GM19240 (cell line): ENCODE data around the gene PCDH10.

ENCODE experiments used
- DNase-seq: peaks from one replicate; pipeline ENCODE4 v3.0.0; 2011; ENCODE audit warnings: low spot score; ENCODE audit not compliant: insufficient read length

The PCDH10 gene

GRCh38 chr4:133150486-133151340 is 1.6 kb downstream of the PCDH10 start:
- DNase-seq, result no peak

DNA sequence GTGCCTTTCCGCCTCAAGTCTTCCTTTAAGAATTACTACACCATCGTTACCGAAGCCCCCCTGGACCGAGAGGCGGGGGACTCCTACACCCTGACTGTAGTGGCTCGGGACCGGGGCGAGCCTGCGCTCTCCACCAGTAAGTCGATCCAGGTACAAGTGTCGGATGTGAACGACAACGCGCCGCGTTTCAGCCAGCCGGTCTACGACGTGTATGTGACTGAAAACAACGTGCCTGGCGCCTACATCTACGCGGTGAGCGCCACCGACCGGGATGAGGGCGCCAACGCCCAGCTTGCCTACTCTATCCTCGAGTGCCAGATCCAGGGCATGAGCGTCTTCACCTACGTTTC is 2.2 kb downstream of the PCDH10 start:
- DNase-seq, result no peak

DNA sequence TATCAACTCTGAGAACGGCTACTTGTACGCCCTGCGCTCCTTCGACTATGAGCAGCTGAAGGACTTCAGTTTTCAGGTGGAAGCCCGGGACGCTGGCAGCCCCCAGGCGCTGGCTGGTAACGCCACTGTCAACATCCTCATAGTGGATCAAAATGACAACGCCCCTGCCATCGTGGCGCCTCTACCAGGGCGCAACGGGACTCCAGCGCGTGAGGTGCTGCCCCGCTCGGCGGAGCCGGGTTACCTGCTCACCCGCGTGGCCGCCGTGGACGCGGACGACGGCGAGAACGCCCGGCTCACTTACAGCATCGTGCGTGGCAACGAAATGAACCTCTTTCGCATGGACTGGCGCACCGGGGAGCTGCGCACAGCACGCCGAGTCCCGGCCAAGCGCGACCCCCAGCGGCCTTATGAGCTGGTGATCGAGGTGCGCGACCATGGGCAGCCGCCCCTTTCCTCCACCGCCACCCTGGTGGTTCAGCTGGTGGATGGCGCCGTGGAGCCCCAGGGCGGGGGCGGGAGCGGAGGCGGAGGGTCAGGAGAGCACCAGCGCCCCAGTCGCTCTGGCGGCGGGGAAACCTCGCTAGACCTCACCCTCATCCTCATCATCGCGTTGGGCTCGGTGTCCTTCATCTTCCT is 2.7 kb downstream of the PCDH10 start:
- no peak for DNase-seq

DNA sequence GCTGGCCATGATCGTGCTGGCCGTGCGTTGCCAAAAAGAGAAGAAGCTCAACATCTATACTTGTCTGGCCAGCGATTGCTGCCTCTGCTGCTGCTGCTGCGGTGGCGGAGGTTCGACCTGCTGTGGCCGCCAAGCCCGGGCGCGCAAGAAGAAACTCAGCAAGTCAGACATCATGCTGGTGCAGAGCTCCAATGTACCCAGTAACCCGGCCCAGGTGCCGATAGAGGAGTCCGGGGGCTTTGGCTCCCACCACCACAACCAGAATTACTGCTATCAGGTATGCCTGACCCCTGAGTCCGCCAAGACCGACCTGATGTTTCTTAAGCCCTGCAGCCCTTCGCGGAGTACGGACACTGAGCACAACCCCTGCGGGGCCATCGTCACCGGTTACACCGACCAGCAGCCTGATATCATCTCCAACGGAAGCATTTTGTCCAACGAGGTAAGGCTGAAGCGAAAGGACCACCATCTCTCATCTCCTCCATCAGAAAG is 3.3 kb downstream of the PCDH10 start:
- DNase-seq, result no peak

DNA sequence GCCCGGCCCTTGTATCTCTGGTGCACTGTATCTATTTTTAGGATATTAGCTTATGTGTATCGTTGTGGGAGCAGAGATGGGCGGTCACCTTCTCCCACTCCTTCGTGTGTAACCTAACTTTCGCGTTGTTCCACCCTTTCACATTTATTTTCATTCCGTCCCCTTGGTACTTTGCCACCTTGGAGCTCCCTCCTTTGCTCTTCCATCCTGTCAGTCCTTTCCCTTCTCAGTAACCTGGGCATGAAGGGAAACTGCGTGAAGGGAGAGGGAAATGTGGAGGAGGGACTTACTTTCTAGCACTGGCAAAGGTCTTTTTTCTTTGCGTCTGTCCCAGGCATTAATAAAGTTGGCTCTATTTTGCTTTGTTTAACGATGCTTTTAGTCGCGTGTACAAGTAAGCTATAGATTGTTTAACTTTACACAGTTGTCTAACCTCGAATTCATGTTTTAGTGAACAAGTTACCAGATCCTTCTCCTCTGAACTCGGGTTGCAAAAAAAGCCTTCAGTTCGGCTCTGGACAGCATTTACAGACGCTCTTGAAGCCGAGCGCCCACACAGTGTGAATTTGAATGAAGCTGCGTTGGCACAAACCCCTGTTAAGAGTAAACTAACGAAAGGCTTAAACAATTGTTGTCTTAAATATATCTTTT is 3.9 kb downstream of the PCDH10 start:
- DNase-seq, result no peak

GRCh38 chr4:133154725-133155124 is 5.6 kb downstream of the PCDH10 start:
- DNase-seq, result no peak

DNA sequence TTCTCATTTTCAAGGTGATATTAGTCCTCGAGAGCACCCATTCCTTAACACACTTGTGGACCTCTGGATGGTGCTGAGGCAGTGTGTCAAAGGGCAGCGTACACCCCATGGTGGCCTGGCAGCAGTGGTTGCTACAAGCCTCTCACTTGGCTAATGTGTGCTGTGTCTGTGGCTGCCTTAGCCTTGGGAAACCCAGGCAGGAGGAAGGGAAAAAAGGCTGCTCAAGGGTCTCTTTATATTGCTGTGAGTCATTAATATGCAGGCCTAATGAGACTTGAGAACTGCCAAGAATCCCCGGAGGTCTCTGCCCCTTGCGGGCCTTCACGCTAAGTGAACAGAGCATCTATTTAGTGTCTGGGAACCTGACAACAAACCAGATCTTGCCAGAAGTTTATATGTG is 7.0 kb downstream of the PCDH10 start:
- DNase-seq, result no peak

GRCh38 chr4:133156556-133156955 is 7.5 kb downstream of the PCDH10 start:
- no peak for DNase-seq

DNA sequence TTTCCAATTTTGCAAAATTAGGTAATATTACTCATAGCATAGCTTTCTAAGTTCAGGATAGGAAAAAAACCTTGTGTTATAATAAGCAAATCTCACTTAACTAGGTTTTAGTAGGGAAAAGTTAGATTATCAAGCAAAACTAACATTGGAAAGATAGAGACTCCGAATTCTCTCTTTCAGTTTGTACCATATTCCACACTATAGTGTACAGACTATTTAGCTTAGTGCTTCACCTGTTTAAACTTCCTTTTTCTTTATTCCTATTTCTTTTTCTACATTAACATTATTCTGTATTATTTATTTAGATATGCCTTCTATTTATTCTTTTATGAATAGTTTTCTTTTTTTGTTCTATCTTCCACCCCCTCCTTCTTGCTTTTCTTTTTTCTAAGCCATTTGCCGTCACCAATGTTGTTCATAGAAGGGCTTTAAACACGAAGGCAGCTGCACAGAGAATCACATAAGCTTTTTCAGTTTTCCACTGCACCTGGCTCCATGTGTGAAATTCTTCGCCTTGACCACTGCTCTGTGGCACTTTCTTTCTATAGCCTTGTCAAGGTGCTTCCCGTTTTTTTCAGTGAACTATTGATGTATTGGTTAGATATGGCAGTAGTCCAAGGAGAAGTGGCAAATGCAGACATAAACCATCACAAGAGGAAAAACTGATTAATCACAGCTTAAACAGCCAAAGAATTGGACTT is 8.5 kb downstream of the PCDH10 start:
- no peak for DNase-seq

- no peak for DNase-seq
Observed at GRCh38 chr4:133160853-133161252, 11.8 kb downstream of the PCDH10 start.

DNA sequence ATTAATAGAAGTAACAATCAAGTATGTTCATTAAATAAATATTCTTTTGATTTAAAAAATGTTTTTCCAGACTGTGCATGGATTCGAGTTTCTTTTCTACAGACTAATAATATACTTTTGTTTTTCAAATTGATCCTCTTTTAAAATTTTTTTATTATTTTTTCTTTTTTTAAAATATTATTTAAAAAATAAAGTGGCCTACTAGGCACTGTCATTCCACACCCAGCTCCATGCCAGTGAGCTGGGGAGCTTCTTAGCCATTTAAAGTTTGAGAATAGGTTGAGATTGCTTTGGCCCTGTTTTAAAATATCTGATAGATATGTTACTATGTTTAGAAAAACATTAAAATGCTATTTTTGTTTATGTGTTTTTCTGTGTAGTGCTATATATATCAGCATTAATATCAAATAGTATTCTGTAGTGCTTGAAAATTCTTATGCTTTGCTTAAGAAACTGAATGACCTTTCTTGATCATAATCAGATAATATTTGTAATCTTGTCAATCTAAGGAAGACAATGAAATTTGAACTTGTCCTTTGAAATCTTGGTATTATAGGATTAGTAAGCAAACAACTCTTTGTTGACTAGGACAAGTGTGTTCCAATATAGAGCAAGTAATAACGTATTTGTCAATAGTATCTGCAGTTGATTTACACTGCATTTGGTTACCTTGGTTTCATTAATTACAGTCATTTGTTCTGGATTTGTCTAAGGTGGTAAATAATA is 12.6 kb downstream of the PCDH10 start:
- no peak for DNase-seq

DNA sequence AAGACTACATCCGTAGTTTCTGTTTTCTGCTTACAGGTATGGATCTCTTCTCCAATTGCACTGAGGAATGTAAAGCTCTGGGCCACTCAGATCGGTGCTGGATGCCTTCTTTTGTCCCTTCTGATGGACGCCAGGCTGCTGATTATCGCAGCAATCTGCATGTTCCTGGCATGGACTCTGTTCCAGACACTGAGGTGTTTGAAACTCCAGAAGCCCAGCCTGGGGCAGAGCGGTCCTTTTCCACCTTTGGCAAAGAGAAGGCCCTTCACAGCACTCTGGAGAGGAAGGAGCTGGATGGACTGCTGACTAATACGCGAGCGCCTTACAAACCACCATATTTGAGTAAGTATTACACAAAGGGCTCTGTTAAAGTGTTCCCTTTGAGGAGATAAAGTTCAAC is 13.8 kb downstream of the PCDH10 start:
- no peak for DNase-seq

- no peak for DNase-seq
Observed at GRCh38 chr4:133178956-133179355, 29.9 kb downstream of the PCDH10 start.

- no peak for DNase-seq
Observed at GRCh38 chr4:133186210-133186609, 37.1 kb downstream of the PCDH10 start.

DNA sequence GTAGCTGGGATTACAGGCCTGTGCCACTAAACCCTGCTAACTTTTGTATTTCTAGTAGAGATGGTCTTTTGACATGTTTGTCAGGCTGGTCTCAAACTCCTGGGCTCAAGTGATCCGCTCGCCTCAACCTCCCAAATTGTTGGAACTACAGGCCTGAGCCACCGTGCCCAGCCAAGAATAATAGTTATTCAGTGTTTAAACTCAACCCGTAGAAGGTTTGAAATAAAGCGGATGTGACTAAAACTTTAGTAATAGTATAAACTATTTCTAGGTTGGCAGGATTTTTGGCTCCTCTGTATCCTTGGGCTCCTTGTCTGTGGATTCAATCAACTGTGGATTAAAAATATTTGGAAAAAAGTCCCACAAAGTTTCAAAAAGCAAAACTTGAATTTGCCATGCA is 37.8 kb downstream of the PCDH10 start:
- no peak for DNase-seq

- DNase-seq, result no peak
Observed at GRCh38 chr4:133188433-133189146, 39.5 kb downstream of the PCDH10 start.

GRCh38 chr4:133189147-133189517 is 40.0 kb downstream of the PCDH10 start:
- no peak for DNase-seq

GRCh38 chr4:133190098-133190497 is 41.0 kb downstream of the PCDH10 start:
- no peak for DNase-seq

- no peak for DNase-seq
Observed at GRCh38 chr4:133208694-133209285, 59.7 kb downstream of the PCDH10 start.

GRCh38 chr4:133233922-133234321 is 84.8 kb downstream of the PCDH10 start:
- no peak for DNase-seq
